GM20000 (cell line): ENCODE data around the gene PGM5.
"Not testable (repeated sequence)": the region's sequence is repeated elsewhere in the genome, so short reads cannot be mapped to it uniquely, and the experiment has no call there.

ENCODE experiments used
- DNase-seq: peaks from one replicate; pipeline ENCODE4 v3.0.0; 2012; ENCODE audit warnings: low spot score
- CTCF ChIP-seq: IDR thresholded peaks from 2 replicates; pipeline ENCODE4 v1.5.1; 2012; ENCODE audit warnings: mild to moderate bottlenecking, control low read depth; ENCODE audit errors: extremely low read depth, missing control alignments

The PGM5 gene

GRCh38 chr9:68377723-68378122 is 21.3 kb downstream of the PGM5 start:
- not testable (repeated sequence) for DNase-seq

GRCh38 chr9:68383894-68384293 is 27.5 kb downstream of the PGM5 start:
- not testable (repeated sequence) for DNase-seq

- DNase-seq = not testable (repeated sequence)
Observed at GRCh38 chr9:68389558-68389957, 33.1 kb downstream of the PGM5 start.

GRCh38 chr9:68390737-68391136 is 34.3 kb downstream of the PGM5 start:
- DNase-seq = not testable (repeated sequence)

- DNase-seq = not testable (repeated sequence)
Observed at GRCh38 chr9:68396411-68397094, 40.1 kb downstream of the PGM5 start.

- DNase-seq = not testable (repeated sequence)
Observed at GRCh38 chr9:68397095-68397423, 40.6 kb downstream of the PGM5 start.

- DNase-seq = not testable (repeated sequence)
Observed at GRCh38 chr9:68397796-68398195, 41.4 kb downstream of the PGM5 start.

GRCh38 chr9:68398324-68398723 is 41.9 kb downstream of the PGM5 start:
- DNase-seq = not testable (repeated sequence)

GRCh38 chr9:68404421-68405185 is 48.2 kb downstream of the PGM5 start:
- DNase-seq = not testable (repeated sequence)

GRCh38 chr9:68411865-68412264 is 55.5 kb downstream of the PGM5 start:
- not testable (repeated sequence) for DNase-seq

GRCh38 chr9:68412754-68413153 is 56.3 kb downstream of the PGM5 start:
- not testable (repeated sequence) for DNase-seq

- DNase-seq = not testable (repeated sequence)
Observed at GRCh38 chr9:68415065-68415464, 58.7 kb downstream of the PGM5 start.

GRCh38 chr9:68416936-68417564 is 60.6 kb downstream of the PGM5 start:
- no peak for DNase-seq

GRCh38 chr9:68417762-68418161 is 61.4 kb downstream of the PGM5 start:
- TF ChIP-seq CTCF = no peak
- DNase-seq = no peak

More at GRCh38 chr9:68416936-68417564, 60.6 kb downstream of the PGM5 start:
- peak; percentile 37 for TF ChIP-seq CTCF
